Fibroblast of skin of back (primary cell): ENCODE results near the gene ASXL1.

ENCODE experiments used
- DNase-seq: peaks from one replicate; pipeline ENCODE4 v3.0.0-alpha.2; 2013

Gene ASXL1

GRCh38 chr20:32482442-32483261 is 124.5 kb downstream of the ASXL1 start:
- DNase-seq = peak; percentile 32

- DNase-seq = peak; percentile 86
Observed at GRCh38 chr20:32483351-32484224, 125.5 kb downstream of the ASXL1 start.

GRCh38 chr20:32484225-32484957 is 126.3 kb downstream of the ASXL1 start:
- DNase-seq = peak; percentile 21

GRCh38 chr20:32484958-32485769 is 127.0 kb downstream of the ASXL1 start:
- peak; percentile 79 for DNase-seq

GRCh38 chr20:32485770-32486478 is 127.8 kb downstream of the ASXL1 start:
- DNase-seq = no peak

GRCh38 chr20:32487381-32487780 is 129.2 kb downstream of the ASXL1 start:
- DNase-seq = no peak

GRCh38 chr20:32488066-32488838 is 130.1 kb downstream of the ASXL1 start:
- no peak for DNase-seq
